PC-3 (cell line): ENCODE measurements around the gene FANCC. TPM values are rescaled to one million over a fixed set of nuclear protein-coding genes. Genes with fewer than 3 reads are reported as not detected.

ENCODE experiments used
- ATAC-seq: fragments of 200-7000 bp; cut with Tn5 transposase; 2 replicates; pipeline ENCODE4 v1.9.1; 2020; ENCODE audit warnings: mild to moderate bottlenecking, moderate library complexity
- BruUV-seq: library from RNA; stranded (reverse); fragments of 400-500 nt; replicated peaks from 2 replicates; lab custom pipeline; 2021; lab: Mats Ljungman, UMichigan
- CTCF ChIA-PET: fragments of 300-600 bp; sonication (Branson Sonifier 250); formaldehyde crosslinking; loops from one replicate; lab custom pipeline; 2022; ENCODE audit warnings: antibody characterized with exemption; lab: Charles Lee
- POLR2A ChIA-PET: fragments of 300-600 bp; sonication (Branson Sonifier 250); formaldehyde crosslinking; loops from one replicate; lab custom pipeline; 2022; ENCODE audit warnings: antibody characterized with exemption; ENCODE audit not compliant: unreplicated experiment; lab: Charles Lee
- DNase-seq: peaks from one replicate; pipeline ENCODE4 v3.0.0-alpha.2; 2015
- H2AFZ ChIP-seq: fragments of 300-600 bp; sonication (generic); 2 replicates; pipeline ENCODE4 v1.6.0; 2016; ENCODE audit warnings: antibody characterized with exemption, low read length
- H3F3A ChIP-seq: fragments of 300-600 bp; sonication (generic); one replicate; pipeline ENCODE4 v1.6.0; 2017; ENCODE audit warnings: antibody characterized with exemption, low read length, control low read depth, mild to moderate bottlenecking; ENCODE audit not compliant: unreplicated experiment
- H3K27ac ChIP-seq: fragments of 300-600 bp; sonication (generic); 2 replicates; pipeline ENCODE4 v1.5.1; 2016; ENCODE audit warnings: mild to moderate bottlenecking, low read length
- H3K27me3 ChIP-seq: fragments of 300-600 bp; sonication (generic); 2 replicates; pipeline ENCODE4 v1.6.1; 2016; ENCODE audit warnings: low read length, mixed read lengths
- H3K36me3 ChIP-seq: fragments of 300-600 bp; sonication (generic); 2 replicates; pipeline ENCODE4 v1.6.1; 2016; ENCODE audit warnings: low read depth, mixed run types, low read length, mixed read lengths
- H3K4me1 ChIP-seq: fragments of 300-600 bp; sonication (generic); 2 replicates; pipeline ENCODE4 v1.5.1; 2016; ENCODE audit warnings: low read length; ENCODE audit not compliant: insufficient read depth
- H3K4me2 ChIP-seq: fragments of 300-600 bp; sonication (generic); 2 replicates; pipeline ENCODE4 v1.6.0; 2016; ENCODE audit warnings: low read length
- H3K4me3 ChIP-seq: fragments of 300-600 bp; sonication (generic); 2 replicates; pipeline ENCODE4 v1.5.1; 2016; ENCODE audit warnings: mild to moderate bottlenecking, low read length, mixed read lengths
- H3K79me2 ChIP-seq: fragments of 300-600 bp; sonication (generic); 2 replicates; pipeline ENCODE4 v1.6.1; 2017; ENCODE audit warnings: low read length, mixed read lengths
- H3K9ac ChIP-seq: fragments of 300-600 bp; sonication (generic); 2 replicates; pipeline ENCODE4 v1.6.0; 2016; ENCODE audit warnings: mild to moderate bottlenecking, low read length
- H3K9me2 ChIP-seq: fragments of 300-600 bp; sonication (generic); replicated peaks from 2 replicates; pipeline ENCODE4 v1.6.1; 2016; ENCODE audit warnings: mixed run types, low read length, mixed read lengths
- H3K9me3 ChIP-seq: fragments of 300-600 bp; sonication (generic); 2 replicates; pipeline ENCODE4 v1.6.1; 2016; ENCODE audit warnings: low read length, mixed read lengths
- H4K20me1 ChIP-seq: fragments of 300-600 bp; sonication (generic); 2 replicates; pipeline ENCODE4 v1.6.1; 2016; ENCODE audit warnings: low read length, mixed read lengths
- CTCF ChIP-seq: fragments of 300-600 bp; sonication (generic); conservative IDR thresholded peaks from 2 replicates; pipeline ENCODE4 v1.5.1; 2017; ENCODE audit warnings: antibody characterized with exemption, low read depth, mild to moderate bottlenecking, low read length
- EZH2 ChIP-seq: fragments of 300-600 bp; sonication (generic); IDR thresholded peaks from one replicate; pipeline ENCODE4 v1.6.1; 2017; ENCODE audit warnings: antibody characterized with exemption, mild to moderate bottlenecking, low read length; ENCODE audit not compliant: unreplicated experiment
- EZH2phosphoT487 ChIP-seq: fragments of 300-600 bp; sonication (generic); IDR thresholded peaks from 2 replicates; pipeline ENCODE4 v1.6.1; 2018; ENCODE audit warnings: mild to moderate bottlenecking, antibody characterized with exemption, low read length, borderline replicate concordance
- intact Hi-C: fragments of 100-400 bp; cut with micrococcal nuclease; formaldehyde crosslinking; loops from 2 replicates; pipeline ENCODE4 v1.9.0; 2023
- total RNA-seq: library from RNA; depleted of rRNA; stranded (reverse); fragments of >200 nt; gene quantifications from 2 replicates; pipeline ENCODE4 v1.2.3, GENCODE V29; 2014

FANCC gene
- total RNA-seq, 1 experiment from 2014 or later = 6.9 TPM

GRCh38 chr9:95316794-95317118, 753 bp downstream of the FANCC start:
- Histone ChIP-seq H3F3A (no peaks in the 10 kb centered on the region), H3K9me3 (no peaks in the 10 kb centered on the region), H3K27ac (peak overlapping the region; percentile 97), H3K4me2 (peak overlapping the region; percentile 86), H3K4me1 (peaks cover 28% of the 10 kb centered on the region), H2AFZ (peak overlapping the region; percentile 82), H3K9ac (peak overlapping the region; percentile 99), H3K27me3 (no peaks in the 10 kb centered on the region), H3K36me3 (no peaks in the 10 kb centered on the region), H3K4me3 (peak overlapping the region; percentile 94), H3K79me2 (peaks cover 44% of the 10 kb centered on the region), H3K9me2 (no peaks in the 10 kb centered on the region), H4K20me1 (no peaks in the 10 kb centered on the region)
- BruUV-seq = no TSS peak
- TF ChIP-seq EZH2 = no peak
- no peak for TF ChIP-seq EZH2phosphoT487
- no peak for TF ChIP-seq CTCF
- CTCF ChIA-PET = no interaction called here
- ATAC-seq = peak; percentile 66
- POLR2A ChIA-PET = interaction anchor here (0.7 kb wide), 1 partner anchor 288 kb away, joined by 5 read pairs; no protein-coding TSS in a partner anchor
- intact Hi-C loops = loop anchor here (2.0 to 5.0 kb wide), 3 partner anchors 66 to 190 kb away; no protein-coding TSS in a partner anchor
- peak; percentile 76 for DNase-seq

GRCh38 chr9:95316274-95316673, 1.2 kb downstream of the FANCC start:
- POLR2A ChIA-PET = no interaction called here
- ATAC-seq = no peak

More at GRCh38 chr9:95316274-95316673, 1.2 kb downstream of the FANCC start:
- intact Hi-C loops = loop anchor here (2.0 to 5.0 kb wide), 3 partner anchors 66 to 191 kb away; no protein-coding TSS in a partner anchor
- H3K27ac ChIP-seq = peak overlapping the region; percentile 97; the same call in 1 of the 2 replicates
- H3K79me2 ChIP-seq = peaks cover 48% of the 10 kb centered on the region
- no peaks in the 10 kb centered on the region for H3K27me3 ChIP-seq
- DNase-seq = no peak
- H3K36me3 ChIP-seq = no peaks in the 10 kb centered on the region
- peak overlapping the region; percentile 86 for H3K4me2 ChIP-seq
- H3K9ac ChIP-seq = peak overlapping the region; percentile 99
- H3K4me1 ChIP-seq = peaks cover 28% of the 10 kb centered on the region
- H2AFZ ChIP-seq = peak overlapping the region; percentile 82
- peak overlapping the region; percentile 94 for H3K4me3 ChIP-seq
- no peaks in the 10 kb centered on the region for H4K20me1 ChIP-seq
- no peaks in the 10 kb centered on the region for H3F3A ChIP-seq
- CTCF ChIA-PET = no interaction called here
- H3K9me3 ChIP-seq = no peaks in the 10 kb centered on the region
- TF ChIP-seq CTCF (no peak), EZH2 (no peak), EZH2phosphoT487 (no peak)
- BruUV-seq = TSS peak; percentile 52
- no peaks in the 10 kb centered on the region for H3K9me2 ChIP-seq
